Adipose tissue (tissue), 3 donors: ENCODE data around the gene CBX3. TPM values are rescaled to one million over a fixed set of nuclear protein-coding genes. Genes with fewer than 3 reads are reported as not detected.
"Not testable (repeated sequence)": the region's sequence is repeated elsewhere in the genome, so short reads cannot be mapped to it uniquely, and the experiment has no call there.

ENCODE experiments used
- H3K27ac ChIP-seq: one replicate; pipeline ENCODE4 v1.5.1; 2013; ENCODE audit warnings: low read depth, low read length
- WGBS, 3 donors: extraction: QIAGEN DNeasy Blood & Tissue Kit; methylation state at CpG; one replicate each; pipeline ENCODE4 v1.1.7; 2013; 5-methylcytosine and 5-hydroxymethylcytosine counted together
- polyA plus RNA-seq, 3 donors: library from polyadenylated mRNA; stranded (reverse); fragments of 200-250 nt; gene quantifications; one replicate each; pipeline ENCODE4 v1.2.3, GENCODE V29; 2013
- donor health status: healthy with polysubstance abuse.
- donor health status: Bipolar disorder and iron deficiency.
- donor health status: healthy.

CBX3 gene
- polyA plus RNA-seq, 3 donors: 37.3 to 132 (median 89.6) TPM

DNA sequence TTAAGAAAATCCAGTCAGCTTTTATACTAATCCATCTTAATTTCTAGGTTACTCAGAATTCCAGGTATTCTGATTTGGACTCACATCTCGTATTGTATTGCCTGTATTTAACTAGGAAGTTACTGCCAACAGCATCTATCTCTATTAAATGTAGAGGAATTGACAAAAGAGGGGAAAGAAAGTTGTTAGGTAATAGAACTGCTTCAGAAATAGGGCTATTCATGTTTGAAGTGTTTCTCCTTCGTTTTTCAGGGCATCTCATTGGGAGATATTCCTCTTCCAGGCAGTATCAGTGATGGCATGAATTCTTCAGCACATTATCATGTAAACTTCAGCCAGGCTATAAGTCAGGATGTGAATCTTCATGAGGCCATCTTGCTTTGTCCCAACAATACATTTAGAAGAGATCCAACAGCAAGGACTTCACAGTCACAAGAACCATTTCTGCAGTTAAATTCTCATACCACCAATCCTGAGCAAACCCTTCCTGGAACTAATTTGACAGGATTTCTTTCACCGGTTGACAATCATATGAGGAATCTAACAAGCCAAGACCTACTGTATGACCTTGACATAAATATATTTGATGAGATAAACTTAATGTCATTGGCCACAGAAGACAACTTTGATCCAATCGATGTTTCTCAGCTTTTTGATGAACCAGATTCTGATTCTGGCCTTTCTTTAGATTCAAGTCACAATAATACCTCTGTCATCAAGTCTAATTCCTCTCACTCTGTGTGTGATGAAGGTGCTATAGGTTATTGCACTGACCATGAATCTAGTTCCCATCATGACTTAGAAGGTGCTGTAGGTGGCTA, 17.1 kb upstream of the CBX3 start:
- H3K27ac ChIP-seq: not testable (repeated sequence)
- 57 to 83% (median 79%) methylated on average over 4 of the region's 4 CpGs for WGBS, 3 donors

GRCh38 chr7:26185131-26185843, 16.3 kb upstream of the CBX3 start:
- WGBS, 3 donors: 84 to 90% (median 88%) methylated on average over 10 of the region's 10 CpGs
- no peak overlapping the region for H3K27ac ChIP-seq

GRCh38 chr7:26185844-26186180, 15.7 kb upstream of the CBX3 start:
- no peak overlapping the region for H3K27ac ChIP-seq
- WGBS, 3 donors: 89 to 100% (median 95%) methylated on average over 1 of the region's 1 CpG

DNA sequence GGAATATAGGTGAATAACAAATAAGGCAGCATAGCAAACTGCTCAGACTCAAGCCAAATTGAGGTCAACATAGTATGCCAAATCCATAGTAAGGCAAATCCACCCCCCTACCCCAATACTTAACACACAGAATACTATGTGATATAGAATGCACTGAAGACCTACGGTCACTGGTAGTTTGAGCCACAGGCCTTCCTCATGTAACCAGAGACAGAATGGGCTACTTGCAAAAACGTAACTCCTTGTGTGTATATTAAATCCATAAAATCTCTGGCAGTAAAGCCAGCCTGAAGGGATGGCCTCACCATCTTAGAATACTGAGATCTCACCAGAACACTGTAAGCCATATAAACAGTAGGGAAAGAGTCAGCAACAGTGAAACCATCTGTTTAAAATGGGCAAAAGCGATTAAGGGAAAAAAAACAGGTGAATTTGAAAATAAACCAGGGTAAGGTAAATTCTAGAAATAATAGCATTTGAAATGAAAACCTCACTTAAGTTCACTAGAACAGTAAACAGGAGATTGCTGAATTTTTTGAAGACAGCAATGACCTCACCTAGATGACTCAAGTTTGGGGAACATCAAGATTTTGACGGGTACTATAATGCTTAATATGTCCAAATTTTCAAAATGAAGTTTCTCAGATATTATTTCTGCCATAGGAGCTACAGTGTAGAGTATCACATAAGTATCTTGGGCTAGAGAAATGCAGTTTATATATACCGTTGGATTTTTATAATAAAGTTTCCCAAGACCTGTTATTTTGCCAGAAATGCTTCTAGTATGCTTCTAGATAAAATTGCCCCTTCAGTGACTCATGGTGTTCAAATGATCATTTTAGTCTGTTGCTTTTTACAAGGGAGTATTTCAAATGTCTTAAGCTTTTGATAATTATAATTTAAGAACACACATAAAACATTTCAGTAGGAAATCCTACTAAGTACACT, 14.9 kb upstream of the CBX3 start:
- WGBS, 3 donors: 83 to 91% (median 84%) methylated on average over 5 of the region's 5 CpGs
- H3K27ac ChIP-seq: no peak overlapping the region

DNA sequence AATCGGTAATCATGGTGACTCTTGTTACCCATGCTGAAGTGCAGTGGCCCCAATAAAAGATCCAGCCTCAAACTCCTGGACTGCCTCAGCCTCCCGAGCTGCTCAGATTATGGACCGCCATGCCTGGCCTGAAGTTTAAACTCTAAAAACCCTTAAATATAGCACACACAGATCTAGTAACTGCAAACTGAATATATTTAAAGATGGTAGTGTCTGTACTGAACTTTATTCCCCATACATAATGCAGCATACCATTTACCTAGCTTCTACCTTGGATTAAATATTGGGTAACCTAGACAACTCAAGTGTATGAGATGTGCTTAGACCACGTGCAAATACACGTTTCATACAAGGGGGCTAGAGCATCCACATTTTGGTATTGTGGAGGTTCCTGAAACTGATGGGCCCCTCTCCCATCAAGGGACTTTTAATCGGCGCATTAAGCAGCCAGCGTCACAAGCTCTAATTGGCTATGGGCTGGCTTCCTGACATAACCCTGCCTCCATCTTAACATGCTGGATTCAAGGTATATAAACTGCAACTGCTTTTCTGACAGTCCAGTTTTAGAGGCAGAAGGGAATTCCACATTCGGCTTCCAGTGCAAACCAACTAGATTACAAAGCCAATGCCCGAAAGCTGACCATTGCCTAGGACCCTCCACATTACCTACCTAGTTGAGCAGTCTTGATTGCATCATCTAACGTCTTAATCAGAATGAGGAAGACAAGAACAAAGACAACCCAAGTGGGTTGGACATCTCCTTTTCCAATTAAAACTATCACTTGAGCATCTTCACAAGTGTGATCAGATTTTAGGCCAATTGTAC, 14.0 kb upstream of the CBX3 start:
- WGBS, 3 donors: 75 to 85% (median 75%) methylated on average over 11 of the region's 11 CpGs
- no peak overlapping the region for H3K27ac ChIP-seq

DNA sequence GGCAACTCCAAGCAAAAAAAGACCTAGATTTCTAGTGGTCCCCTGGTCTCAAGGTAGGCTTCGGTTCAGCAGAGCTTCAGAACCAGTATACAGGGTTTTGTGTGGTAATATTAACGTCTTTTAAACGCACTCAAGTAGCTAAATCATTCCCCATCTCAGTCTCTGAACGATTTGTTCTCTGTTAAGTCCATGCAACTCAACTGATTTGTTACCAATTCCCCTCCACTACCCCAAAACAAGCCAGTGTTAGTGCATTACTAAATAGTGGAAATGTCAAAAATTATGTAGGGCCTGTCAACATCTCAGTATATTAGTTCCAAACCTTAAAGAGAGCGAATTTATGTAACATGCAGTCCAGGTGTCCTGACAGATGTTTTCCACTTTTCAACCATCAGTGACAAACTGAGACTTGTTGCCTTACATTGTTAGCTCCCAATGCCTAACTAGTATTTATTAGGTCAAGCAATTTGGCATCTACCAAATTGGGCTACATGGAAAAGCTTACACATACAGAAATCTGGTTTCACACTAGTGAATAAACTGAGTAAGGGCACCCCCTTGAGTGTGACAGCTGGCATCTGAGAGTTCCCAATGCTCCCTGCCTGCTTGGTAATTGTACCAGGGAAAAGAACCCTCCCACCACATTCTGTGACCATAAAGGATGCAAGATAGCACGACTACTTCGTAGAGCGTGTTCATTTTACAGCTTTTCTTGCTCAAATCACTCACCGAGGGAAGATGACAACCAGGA, 13.2 kb upstream of the CBX3 start:
- no peak overlapping the region for H3K27ac ChIP-seq
- WGBS, 3 donors: 87 to 92% (median 91%) methylated on average over 9 of the region's 9 CpGs

DNA sequence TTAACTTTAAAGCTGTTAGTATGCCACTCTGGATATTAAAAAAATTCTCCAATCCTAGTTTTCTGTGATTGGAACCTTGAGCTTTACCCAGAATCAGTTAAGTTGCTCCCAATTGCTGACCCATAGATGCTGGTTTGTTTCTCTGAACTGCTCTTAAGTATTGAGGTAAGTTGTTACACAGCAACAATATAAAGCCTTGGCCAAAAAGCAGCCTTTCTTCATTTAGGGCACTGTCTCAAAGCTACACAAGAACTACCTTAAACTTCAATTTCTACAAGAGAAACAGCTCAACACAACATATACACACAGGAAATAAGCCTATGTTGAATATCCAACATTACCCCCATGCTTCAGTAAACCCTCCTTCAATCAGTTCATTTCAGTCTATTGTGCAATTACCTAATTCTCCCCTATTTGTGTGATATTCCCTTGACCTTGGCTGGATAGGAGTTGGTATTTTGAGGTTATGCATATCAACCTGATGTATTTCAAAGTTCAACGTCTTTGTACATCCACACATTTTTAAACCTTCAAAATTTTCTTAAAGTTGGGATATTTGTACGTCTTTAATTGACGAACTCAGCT, 12.5 kb upstream of the CBX3 start:
- WGBS, 3 donors: 84 to 97% (median 89%) methylated on average over 3 of the region's 3 CpGs
- no peak overlapping the region for H3K27ac ChIP-seq

GRCh38 chr7:26189697-26190096, 11.8 kb upstream of the CBX3 start:
- WGBS, 3 donors: 85 to 92% (median 88%) methylated on average over 3 of the region's 3 CpGs
- no peak overlapping the region for H3K27ac ChIP-seq

- 69 to 88% (median 85%) methylated on average over 1 of the region's 1 CpG for WGBS, 3 donors
- H3K27ac ChIP-seq: no peak overlapping the region
Measured at GRCh38 chr7:26190417-26190869, 11.1 kb upstream of the CBX3 start.

DNA sequence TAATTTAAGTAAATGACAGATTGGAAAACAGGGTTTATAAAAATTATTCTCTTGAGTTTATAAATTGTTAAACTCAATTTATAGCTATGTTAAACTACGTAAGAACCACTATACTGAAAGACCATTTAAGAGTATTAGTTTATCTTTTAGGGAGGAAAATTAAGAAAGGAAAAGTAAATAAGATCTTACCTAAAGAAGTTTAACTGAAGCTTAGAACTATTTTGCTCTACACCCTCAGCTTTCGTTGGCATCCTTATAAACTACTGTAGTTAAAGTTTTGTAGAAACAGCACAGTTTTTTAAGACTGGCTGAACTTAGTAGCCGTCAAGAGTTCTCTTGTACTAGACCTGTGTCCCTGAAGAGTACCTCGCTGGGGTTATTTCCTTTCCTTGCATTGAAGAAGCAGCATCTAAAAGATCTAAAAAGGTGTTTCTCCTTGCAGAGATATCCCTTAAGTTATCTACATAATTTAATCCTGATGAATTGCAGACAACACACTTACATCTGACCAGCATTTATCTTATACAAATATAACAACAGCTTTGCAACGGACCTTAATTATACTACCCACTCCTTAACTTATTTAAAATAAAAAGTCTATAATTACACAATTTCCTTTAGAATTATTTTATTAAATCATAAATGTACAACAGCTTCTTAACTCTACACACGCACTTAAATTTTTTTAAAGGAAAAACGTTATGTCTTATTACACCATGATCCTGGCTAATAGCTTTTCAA, 10.1 kb upstream of the CBX3 start:
- 71 to 81% (median 76%) methylated on average over 7 of the region's 7 CpGs for WGBS, 3 donors
- H3K27ac ChIP-seq: no peak overlapping the region

DNA sequence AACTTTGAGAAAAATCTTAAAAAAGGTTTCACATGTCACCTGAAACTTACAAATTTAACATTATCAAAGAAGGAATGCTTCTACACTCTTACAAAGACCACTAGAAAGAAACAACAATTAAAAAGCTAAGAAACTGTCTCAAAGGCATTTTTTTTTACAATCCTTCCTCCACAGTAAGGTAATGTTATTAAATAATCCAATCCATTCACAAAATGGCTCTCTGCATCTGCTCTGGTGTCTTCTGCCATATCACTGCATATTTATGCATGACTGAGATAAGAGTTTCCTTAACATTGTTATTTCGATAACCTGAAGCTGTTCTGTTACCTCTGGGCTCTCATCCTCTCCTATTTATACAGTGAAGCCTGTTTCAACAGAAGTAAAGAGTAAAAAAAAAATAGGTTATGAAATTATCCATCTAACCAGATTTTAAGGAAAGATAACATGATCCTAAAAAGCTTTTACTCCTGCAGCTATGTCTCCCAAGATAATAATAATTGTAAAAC, 9.5 kb upstream of the CBX3 start:
- 33 to 86% (median 84%) methylated on average over 1 of the region's 1 CpG for WGBS, 3 donors

GRCh38 chr7:26192485-26193087, 9.0 kb upstream of the CBX3 start:
- 56 to 74% (median 67%) methylated on average over 3 of the region's 3 CpGs for WGBS, 3 donors
- no peak overlapping the region for H3K27ac ChIP-seq

More for the DNA sequence above, 9.5 kb upstream of the CBX3 start:
- H3K27ac ChIP-seq: no peak overlapping the region

DNA sequence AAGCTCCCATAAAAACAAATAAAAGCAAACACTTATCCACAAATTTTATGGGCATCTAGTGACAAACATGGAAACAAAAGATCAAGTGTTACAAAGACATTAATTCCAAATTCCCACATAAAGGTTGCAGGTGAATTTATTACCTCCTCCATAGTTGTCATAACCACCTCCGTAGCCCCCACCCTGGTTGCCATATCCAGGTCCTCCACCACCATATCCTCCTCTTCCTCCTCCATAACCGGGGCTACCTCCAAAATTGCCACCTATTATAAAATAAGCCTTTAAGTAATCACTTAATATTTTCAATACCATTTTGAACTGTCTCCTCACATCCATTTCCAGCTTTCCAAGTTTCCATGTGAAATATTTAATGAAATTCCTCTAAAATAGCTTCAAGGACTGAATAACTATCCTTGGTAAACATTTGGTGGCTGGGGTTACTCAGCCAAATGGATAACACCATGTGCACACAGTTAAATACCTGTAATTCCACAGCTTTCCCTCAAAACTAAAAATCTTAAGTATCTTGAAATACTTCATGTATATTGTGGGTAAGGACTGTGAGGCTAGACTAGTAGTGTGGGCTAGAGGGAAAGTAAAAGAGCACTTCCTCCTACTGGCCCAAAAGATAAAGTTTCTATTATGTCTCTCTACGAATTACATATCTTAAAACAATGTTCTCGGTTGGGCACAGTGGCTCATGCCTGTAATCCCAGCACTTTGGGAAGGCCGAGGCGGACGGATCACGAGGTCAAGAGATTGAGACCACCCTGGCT, 7.9 kb upstream of the CBX3 start:
- WGBS, 3 donors: 61 to 76% (median 74%) methylated on average over 8 of the region's 8 CpGs
- H3K27ac ChIP-seq: no peak overlapping the region

- WGBS, 3 donors: 63 to 76% (median 68%) methylated on average over 11 of the region's 11 CpGs
- H3K27ac ChIP-seq: not testable (repeated sequence)
Measured at GRCh38 chr7:26194764-26195163, 6.8 kb upstream of the CBX3 start.

GRCh38 chr7:26195182-26195581, 6.4 kb upstream of the CBX3 start:
- 60 to 76% (median 74%) methylated on average over 5 of the region's 5 CpGs for WGBS, 3 donors
- no peak overlapping the region for H3K27ac ChIP-seq
